ENCODE measurements around the gene ZCCHC12. TPM values are rescaled to one million over a fixed set of nuclear protein-coding genes. Genes with fewer than 3 reads are reported as not detected.

Gene ZCCHC12
- polyA plus RNA-seq (2012; rRNA removed): 0.26 and 0.31 TPM in 2 replicates
- 0.19 and 0.22 TPM in 2 replicates for polyA plus RNA-seq (2012; cell fraction: cytosol; rRNA removed)
- polyA plus RNA-seq (2012; cell fraction: nucleus; rRNA removed): 0.21 and 0.22 TPM in 2 replicates

DNA sequence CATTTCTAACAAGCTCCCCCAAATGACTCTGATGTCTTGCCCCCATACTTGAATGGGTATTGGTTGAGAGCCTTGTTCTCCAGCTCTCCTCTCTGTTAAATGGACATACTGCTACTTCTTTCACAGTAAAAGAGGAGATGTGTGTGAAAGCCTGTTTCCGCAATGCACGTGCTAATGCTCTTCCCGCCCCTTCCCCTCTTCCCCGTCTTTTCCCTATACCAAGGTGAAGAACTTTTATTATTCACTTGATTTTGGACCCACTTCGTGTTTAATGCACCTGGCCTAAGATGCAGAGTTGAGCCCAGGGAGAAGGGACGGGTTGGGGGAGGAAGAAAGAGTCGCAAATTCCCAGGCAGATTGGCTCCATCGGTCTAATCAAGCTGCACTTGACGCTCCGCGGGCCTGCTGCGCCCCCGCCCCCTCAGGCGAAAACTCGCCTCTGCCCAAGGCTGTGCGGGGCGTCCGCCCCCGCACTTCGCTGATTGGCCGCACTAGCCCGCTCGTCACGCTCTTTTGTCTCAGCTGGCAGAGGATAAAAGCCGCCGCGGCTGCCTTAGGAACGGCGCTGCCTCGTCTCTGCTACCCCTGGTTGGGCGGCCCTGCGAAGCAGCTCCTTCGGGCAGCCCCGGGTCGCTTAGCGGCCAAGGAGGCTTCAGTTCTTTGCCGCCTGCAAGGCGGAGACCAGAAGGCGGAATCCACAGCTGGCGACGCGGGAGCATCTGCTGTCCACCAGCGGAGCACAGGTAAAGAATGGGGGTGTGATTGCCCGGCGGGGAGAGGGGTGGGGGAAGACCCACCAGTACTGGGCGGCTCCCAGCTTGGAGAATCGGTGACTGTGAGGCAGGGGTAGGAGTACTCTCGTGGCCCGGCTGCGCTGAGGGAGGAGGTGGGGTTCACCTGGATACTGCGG is at the start of gene ZCCHC12:
Gene ZCCHC12 (plus strand): TSS at position 562 of the 910 bp plus-strand sequence. CDS start 1,421 bp downstream, outside the sequence.
- Histone ChIP-seq H3K27ac (ENCODE audit: low read depth in 2 of 2, low read length in 1 of 2) (no peak within 1 kb of the TSS), H3K9me3 (no peaks in the 10 kb centered on the region), H3K79me2 (ENCODE audit: insufficient read depth) (no peaks in the 10 kb centered on the region), H3K27me3 (ENCODE audit: insufficient read depth) (peaks cover 32% of the 10 kb centered on the region), H3K4me2 (peak within 1 kb of the TSS; percentile 76), H2AFZ (ENCODE audit: low read depth) (peak within 1 kb of the TSS; percentile 63; the same call in 1 of the 2 replicates), H3K4me3 (ENCODE audit: low read depth in 2 of 2, low read length in 1 of 2) (peak within 1 kb of the TSS; percentile 46 to 64), H3K4me1 (ENCODE audit: control insufficient read depth in 1 of 2, insufficient read depth in 2 of 2, low read depth in 1 of 2, low read length in 1 of 2) (no peaks in the 10 kb centered on the region; a peak in 1 of 4 replicates), H4K20me1 (ENCODE audit: insufficient read depth) (no peaks in the 10 kb centered on the region), H3K36me3 (replicated peaks in 1 of 2; ENCODE audit: control insufficient read depth in 1 of 2, insufficient read depth in 2 of 2, low read length in 1 of 2) (no peaks in the 10 kb centered on the region), H3K9me2 (no peaks in the 10 kb centered on the region), H3F3A (replicated peaks; ENCODE audit: insufficient read depth) (no peaks in the 10 kb centered on the region), H3K9ac (no peak within 1 kb of the TSS)
- POLR2A ChIA-PET: interaction anchor here (1.4 kb wide), 1 partner anchor 16 kb away, joined by 4 read pairs; no protein-coding TSS in a partner anchor
- TF ChIP-seq, protein P1, sequence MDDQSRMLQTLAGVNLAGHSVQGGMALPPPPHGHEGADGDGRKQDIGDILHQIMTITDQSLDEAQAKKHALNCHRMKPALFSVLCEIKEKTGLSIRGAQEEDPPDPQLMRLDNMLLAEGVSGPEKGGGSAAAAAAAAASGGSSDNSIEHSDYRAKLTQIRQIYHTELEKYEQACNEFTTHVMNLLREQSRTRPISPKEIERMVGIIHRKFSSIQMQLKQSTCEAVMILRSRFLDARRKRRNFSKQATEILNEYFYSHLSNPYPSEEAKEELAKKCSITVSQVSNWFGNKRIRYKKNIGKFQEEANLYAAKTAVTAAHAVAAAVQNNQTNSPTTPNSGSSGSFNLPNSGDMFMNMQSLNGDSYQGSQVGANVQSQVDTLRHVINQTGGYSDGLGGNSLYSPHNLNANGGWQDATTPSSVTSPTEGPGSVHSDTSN (IDR thresholded peaks at IDR 0.05): peak; percentile 59; the same call in 1 of the 2 replicates
- TF ChIP-seq FOXM1 (IDR thresholded peaks at IDR 0.05; ENCODE audit: low read depth): no peak
- TF ChIP-seq RCOR1 (IDR thresholded peaks at IDR 0.05; ENCODE audit: low read length): no peak
- no peak for TF ChIP-seq RXRA (IDR thresholded peaks at IDR 0.05; ENCODE audit: borderline replicate concordance, low read depth)
- TF ChIP-seq GATA2 (CRISPR knock-in tag; IDR thresholded peaks at IDR 0.05): no peak
- 13% methylated on average over 29 of the region's 51 CpGs for WGBS (ENCODE audit: low lambda C conversion rate)
- CTCF ChIA-PET: interaction anchor here (0.8 to 2.2 kb wide), 11 partner anchors 9 to 349 kb away, joined by 3 to 11 read pairs (median 3); no protein-coding TSS in a partner anchor
- DNase-seq: peak; percentile 77

DNA sequence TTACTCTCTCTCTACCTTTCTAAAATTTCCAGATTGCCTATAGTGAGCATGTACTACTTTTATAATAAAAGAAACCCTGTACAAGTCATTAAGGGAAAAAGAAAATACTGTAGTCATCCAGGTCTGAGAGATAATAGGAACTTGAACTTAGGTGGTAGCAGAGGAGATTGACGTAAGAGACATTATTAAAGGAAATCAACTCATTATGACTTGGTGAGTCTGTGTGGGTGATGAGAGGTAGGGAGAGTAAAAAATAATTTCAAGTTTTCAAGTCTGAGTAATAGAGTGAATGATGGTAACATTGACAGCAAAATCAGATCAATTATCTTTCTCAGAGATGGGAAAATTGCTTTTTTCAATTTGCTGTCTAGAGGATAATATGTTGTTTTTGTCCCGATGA is 44.0 kb upstream of the ZCCHC12 start:
- Histone ChIP-seq H3K4me1 (ENCODE audit: control insufficient read depth in 1 of 2, insufficient read depth in 2 of 2, low read depth in 1 of 2, low read length in 1 of 2) (no peaks in the 10 kb centered on the region), H3K9me2 (no peaks in the 10 kb centered on the region), H2AFZ (ENCODE audit: low read depth) (no peak overlapping the region), H4K20me1 (ENCODE audit: insufficient read depth) (no peaks in the 10 kb centered on the region), H3K9ac (no peak overlapping the region), H3K27me3 (ENCODE audit: insufficient read depth) (no peaks in the 10 kb centered on the region), H3K36me3 (replicated peaks in 1 of 2; ENCODE audit: control insufficient read depth in 1 of 2, insufficient read depth in 2 of 2, low read length in 1 of 2) (peaks cover 0 to 13% of the 10 kb centered on the region in 2 experiments), H3K4me2 (no peak overlapping the region), H3K79me2 (ENCODE audit: insufficient read depth) (no peaks in the 10 kb centered on the region), H3K27ac (ENCODE audit: low read depth in 2 of 2, low read length in 1 of 2) (no peak overlapping the region), H3F3A (replicated peaks; ENCODE audit: insufficient read depth) (no peaks in the 10 kb centered on the region), H3K4me3 (ENCODE audit: low read depth in 2 of 2, low read length in 1 of 2) (no peak overlapping the region), H3K9me3 (no peaks in the 10 kb centered on the region)
- ChIA-PET POLR2A (no interaction called here), CTCF (no interaction called here)
- 43% methylated on average over 2 of the region's 2 CpGs for WGBS (ENCODE audit: low lambda C conversion rate)
- TF ChIP-seq RFX5 (IDR thresholded peaks at IDR 0.05; ENCODE audit: low read length) (no peak), JUND (IDR thresholded peaks at IDR 0.05) (no peak), MEF2A (IDR thresholded peaks at IDR 0.05; ENCODE audit: borderline replicate concordance, low read depth) (no peak), YY1 (IDR thresholded peaks at IDR 0.05; ENCODE audit: low read depth) (no peak), TAF1 (IDR thresholded peaks at IDR 0.05; ENCODE audit: borderline replicate concordance, low read depth, low read length) (no peak), SMC3 (IDR thresholded peaks at IDR 0.05; ENCODE audit: low read depth, low read length) (no peak), ELF1 (IDR thresholded peaks at IDR 0.05) (no peak), MXI1 (IDR thresholded peaks at IDR 0.05; ENCODE audit: low read depth, low read length) (no peak), FOXJ3 (CRISPR knock-in tag; IDR thresholded peaks at IDR 0.05) (no peak), RAD21 (IDR thresholded peaks at IDR 0.05; ENCODE audit: low read length) (no peak), NFIC (IDR thresholded peaks at IDR 0.05; ENCODE audit: borderline replicate concordance) (no peak), EP300 (IDR thresholded peaks at IDR 0.05; ENCODE audit: borderline replicate concordance in 1 of 2, low read depth in 1 of 2, low read length in 1 of 2) (no peak)
- TF ChIP-seq, protein P2, sequence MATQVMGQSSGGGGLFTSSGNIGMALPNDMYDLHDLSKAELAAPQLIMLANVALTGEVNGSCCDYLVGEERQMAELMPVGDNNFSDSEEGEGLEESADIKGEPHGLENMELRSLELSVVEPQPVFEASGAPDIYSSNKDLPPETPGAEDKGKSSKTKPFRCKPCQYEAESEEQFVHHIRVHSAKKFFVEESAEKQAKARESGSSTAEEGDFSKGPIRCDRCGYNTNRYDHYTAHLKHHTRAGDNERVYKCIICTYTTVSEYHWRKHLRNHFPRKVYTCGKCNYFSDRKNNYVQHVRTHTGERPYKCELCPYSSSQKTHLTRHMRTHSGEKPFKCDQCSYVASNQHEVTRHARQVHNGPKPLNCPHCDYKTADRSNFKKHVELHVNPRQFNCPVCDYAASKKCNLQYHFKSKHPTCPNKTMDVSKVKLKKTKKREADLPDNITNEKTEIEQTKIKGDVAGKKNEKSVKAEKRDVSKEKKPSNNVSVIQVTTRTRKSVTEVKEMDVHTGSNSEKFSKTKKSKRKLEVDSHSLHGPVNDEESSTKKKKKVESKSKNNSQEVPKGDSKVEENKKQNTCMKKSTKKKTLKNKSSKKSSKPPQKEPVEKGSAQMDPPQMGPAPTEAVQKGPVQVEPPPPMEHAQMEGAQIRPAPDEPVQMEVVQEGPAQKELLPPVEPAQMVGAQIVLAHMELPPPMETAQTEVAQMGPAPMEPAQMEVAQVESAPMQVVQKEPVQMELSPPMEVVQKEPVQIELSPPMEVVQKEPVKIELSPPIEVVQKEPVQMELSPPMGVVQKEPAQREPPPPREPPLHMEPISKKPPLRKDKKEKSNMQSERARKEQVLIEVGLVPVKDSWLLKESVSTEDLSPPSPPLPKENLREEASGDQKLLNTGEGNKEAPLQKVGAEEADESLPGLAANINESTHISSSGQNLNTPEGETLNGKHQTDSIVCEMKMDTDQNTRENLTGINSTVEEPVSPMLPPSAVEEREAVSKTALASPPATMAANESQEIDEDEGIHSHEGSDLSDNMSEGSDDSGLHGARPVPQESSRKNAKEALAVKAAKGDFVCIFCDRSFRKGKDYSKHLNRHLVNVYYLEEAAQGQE (IDR thresholded peaks at IDR 0.05; ENCODE audit: low read depth, low read length): no peak
- TF ChIP-seq, protein P1 (IDR thresholded peaks at IDR 0.05): no peak
- no peak for DNase-seq

Measured in SK-N-SH (cell line).